K562 (cell line): ENCODE data around the gene POU2F1. TPM values are rescaled to one million over a fixed set of nuclear protein-coding genes. Genes with fewer than 3 reads are reported as not detected.

ENCODE experiments used
- ATF7 ChIP-seq: fragments of 450-650 bp; IDR thresholded peaks from 2 replicates; pipeline ENCODE4 v1.7.1; 2014; ENCODE audit warnings: mild to moderate bottlenecking, moderate library complexity
- BACH1 ChIP-seq: fragments of 200-800 bp; sonication (Bioruptor generic); IDR thresholded peaks from 2 replicates; pipeline ENCODE4 v1.6.1; 2016; ENCODE audit warnings: missing genetic modification characterization, missing compliant biosample characterization
- BCOR ChIP-seq: fragments of 450-650 bp; IDR thresholded peaks from 2 replicates; pipeline ENCODE4 v1.6.1; 2016
- CHD1 ChIP-seq: fragments of 200-600 bp; sonication (generic); IDR thresholded peaks from one replicate; pipeline ENCODE4 v1.6.1; 2012; ENCODE audit warnings: mild to moderate bottlenecking, moderate library complexity, low read length, inconsistent platforms
- CXXC5 ChIP-seq: fragments of 250-450 bp; sonication (Bioruptor Pico); IDR thresholded peaks from 2 replicates; pipeline ENCODE4 v1.8.0; 2022; ENCODE audit warnings: inconsistent platforms, mild to moderate bottlenecking, moderate library complexity
- FOS ChIP-seq: IDR thresholded peaks from 3 replicates; pipeline ENCODE4 v1.6.1; 2011; ENCODE audit not compliant: insufficient read length; ENCODE audit errors: extremely low read depth
- HNRNPK ChIP-seq: fragments of 200-400 bp; formaldehyde crosslinking; IDR thresholded peaks from one replicate; pipeline ENCODE4 v1.6.1; 2018; ENCODE audit warnings: mild to moderate bottlenecking, low read depth, low read length; ENCODE audit not compliant: poor library complexity, severe bottlenecking
- MED1 ChIP-seq: sonication (generic); formaldehyde crosslinking; IDR thresholded peaks from 2 replicates; pipeline ENCODE4 v1.8.1; 2023; ENCODE audit warnings: missing genetic modification reagents, borderline replicate concordance
- MXI1 ChIP-seq: IDR thresholded peaks from 2 replicates; pipeline ENCODE4 v1.6.1; 2011; ENCODE audit warnings: low read depth, mild to moderate bottlenecking, improper control_type of control experiment, low read length
- MYC ChIP-seq, 2 experiments: fragments of 250-450 bp in 1 of 2; sonication (Bioruptor Pico) in 1 of 2; IDR thresholded peaks; 2 replicates each; pipeline versions ENCODE4 v1.5.1 to v1.6.1; 2012 to 2021; ENCODE audit warnings: low read depth in 2 of 2, borderline replicate concordance in 1 of 2, improper control_type of control experiment in 1 of 2, low read length in 1 of 2, mild to moderate bottlenecking in 1 of 2, moderate library complexity in 1 of 2
- PHB2 ChIP-seq: fragments of 450-650 bp; IDR thresholded peaks from 2 replicates; pipeline ENCODE4 v1.6.1; 2017; ENCODE audit warnings: low read depth
- PHF8 ChIP-seq: fragments of 200-600 bp; sonication (generic); IDR thresholded peaks from 2 replicates; pipeline ENCODE4 v1.6.1; 2012; ENCODE audit warnings: mixed run types, mild to moderate bottlenecking, inconsistent platforms, low read length, moderate library complexity, borderline replicate concordance
- PKNOX1 ChIP-seq: fragments of 450-650 bp; IDR thresholded peaks from 2 replicates; pipeline ENCODE4 v1.6.1; 2016
- PML ChIP-seq: IDR thresholded peaks from 2 replicates; pipeline ENCODE4 v1.6.1; 2012; ENCODE audit warnings: low read length, inconsistent platforms
- SRF ChIP-seq, 2 experiments: fragments of 250-450, 450-650 bp in 1 of 2; sonication (Bioruptor Pico) in 1 of 2; sonication (generic) in 1 of 2; formaldehyde crosslinking; IDR thresholded peaks; 2 replicates each; pipeline versions ENCODE4 v1.5.0 to v1.5.1; 2020 to 2022; ENCODE audit warnings: mild to moderate bottlenecking in 1 of 2, missing genetic modification reagents in 1 of 2
- TAF7 ChIP-seq: fragments of 450-650 bp; IDR thresholded peaks from 2 replicates; pipeline ENCODE4 v1.6.1; 2016; ENCODE audit warnings: missing genetic modification characterization, missing compliant biosample characterization
- ZFP1 ChIP-seq: fragments of 450-650 bp; formaldehyde crosslinking; IDR thresholded peaks from 2 replicates; pipeline ENCODE4 v1.4.0; 2020; ENCODE audit warnings: mild to moderate bottlenecking, mixed read lengths
- ZNF280A ChIP-seq: fragments of 450-650 bp; IDR thresholded peaks from 2 replicates; pipeline ENCODE4 v1.6.1; 2018; ENCODE audit warnings: mild to moderate bottlenecking, low read depth; ENCODE audit not compliant: partially characterized antibody
- ZNF57 ChIP-seq: fragments of 450-650 bp; formaldehyde crosslinking; IDR thresholded peaks from 2 replicates; pipeline ENCODE4 v1.4.0; 2020; ENCODE audit warnings: mild to moderate bottlenecking, moderate library complexity
- ZNF740 ChIP-seq, 3 experiments: fragments of 200-800 bp in 1 of 3; sonication (Bioruptor generic) in 1 of 3; sonication (generic) in 1 of 3; formaldehyde crosslinking in 1 of 3; IDR thresholded peaks; 2 replicates each; pipeline versions ENCODE4 v1.6.1 to v1.8.0; 2016 to 2022; ENCODE audit warnings: mild to moderate bottlenecking in 2 of 3, missing compliant biosample characterization in 2 of 3, missing genetic modification characterization in 2 of 3, missing genetic modification reagents in 1 of 3
- polyA plus RNA-seq, 8 experiments: library from polyadenylated mRNA; depleted of rRNA in 4 of 8; stranded (reverse) in 5 of 8; unstranded in 3 of 8; fragments of >200 nt; fragmentation: Nextera tagmentation in 2 of 8; fragmentation: Illumina TruSeq in 1 of 8; extraction: Ambion mirVana in 2 of 8; extraction: Trizol in 1 of 8; gene quantifications; 2 replicates each; pipeline versions ENCODE4 v1.2.1 to v1.2.3, GENCODE V29; 2011 to 2014; ENCODE audit warnings: inconsistent platforms in 1 of 8, missing spikeins in 1 of 8
- total RNA-seq, 7 experiments: library from RNA; depleted of rRNA in 6 of 7; stranded (reverse); fragments of >200 nt in 6 of 7; fragmentation: Illumina TruSeq in 2 of 7; extraction: Trizol in 2 of 7; gene quantifications; 2 replicates each; pipeline versions ENCODE4 v1.2.1 to v1.2.3, GENCODE V29; 2011 to 2021; ENCODE audit warnings: low replicate concordance in 1 of 7
- TF ChIP-seq, protein P1 (sequence below): sonication (generic); formaldehyde crosslinking; IDR thresholded peaks from 2 replicates; pipeline ENCODE4 v1.4.0; 2020; ENCODE audit warnings: mild to moderate bottlenecking, missing genetic modification reagents

The POU2F1 gene
- total and polyA plus RNA-seq, 9 of the 15 experiments (the other 6 are each of a cell fraction or from before 2014, with no cell fraction given) = 2.6 to 22.3 (median 8.8) TPM

DNA sequence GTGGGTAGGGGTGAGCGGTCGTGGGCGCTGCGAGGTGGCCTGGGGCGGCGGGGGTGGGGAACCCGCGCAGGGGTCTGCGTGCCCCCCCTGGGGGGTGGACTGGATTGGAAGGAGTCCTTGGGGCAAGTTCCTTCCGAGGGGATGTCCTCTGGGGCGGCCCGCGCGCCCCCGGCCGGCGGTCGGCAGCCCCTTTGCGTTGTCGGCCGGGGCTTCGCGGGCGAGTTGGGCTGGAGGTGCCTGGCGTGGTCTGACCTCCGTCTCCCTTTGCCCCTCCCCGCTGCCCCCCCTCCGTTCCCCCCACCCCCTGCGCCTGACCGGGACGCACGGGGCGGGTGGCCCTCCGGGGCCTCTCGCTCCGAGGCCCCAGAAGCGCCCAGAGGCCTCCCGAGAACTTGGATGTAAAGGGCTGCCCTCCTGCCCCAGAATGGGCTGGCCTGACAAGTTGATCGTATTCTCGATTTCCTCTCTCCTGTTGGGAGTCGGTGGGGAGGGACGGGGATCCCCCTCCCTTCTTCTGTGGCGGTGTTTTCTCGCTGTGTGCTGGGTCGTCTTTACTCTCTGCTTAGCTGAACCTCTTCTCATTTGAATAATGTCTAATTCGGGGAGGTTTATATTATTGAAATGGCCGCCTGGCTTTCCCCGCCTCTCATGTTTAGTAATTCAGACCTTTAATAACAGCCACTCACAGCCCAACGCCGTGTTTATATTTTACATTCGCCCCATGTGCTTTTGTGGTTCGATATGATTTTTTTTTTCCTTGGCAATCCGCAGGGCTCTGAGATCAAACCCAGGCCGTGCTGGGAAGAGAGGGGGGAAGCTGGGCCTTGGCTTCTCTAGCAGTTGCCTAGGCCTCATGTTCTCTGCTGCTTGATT, 1.3 kb downstream of the POU2F1 start (continued):
- TF ChIP-seq ZNF280A (no peak), TAF7 (0 out of 2 replicates have a peak, but pooled peaks have one; percentile 25), PHB2 (no peak), SRF (CRISPR knock-in tag; IDR thresholded peaks at IDR 0.05) (no peak; a peak in 1 of 4 replicates), FOS (no peak), CHD1 (no peak), ZFP1 (CRISPR knock-in tag) (no peak), MED1 (CRISPR knock-in tag) (no peak), ZNF740 (CRISPR knock-in tag; IDR thresholded peaks at IDR 0.05) (peak; percentile 75; the same call in 1 of the 2 replicates), ZNF740 (tag; IDR thresholded peaks at IDR 0.05) (peak in 1 of 2 experiments; percentile 90; a peak in 2 of 4 replicates), BACH1 (no peak), MYC (IDR thresholded peaks at IDR 0.05; ENCODE audit: low read depth, low read length) (peak; percentile 47), MYC (CRISPR knock-in tag; IDR thresholded peaks at IDR 0.05; ENCODE audit: borderline replicate concordance, low read depth) (0 out of 2 replicates have a peak, but pooled peaks have one; percentile 27), HNRNPK (peak; percentile 74), ATF7 (peak; percentile 44), BCOR (no peak), PKNOX1 (no peak), ZNF57 (CRISPR knock-in tag) (no peak), CXXC5 (CRISPR knock-in tag) (peak; percentile 27; the same call in 1 of the 2 replicates), MXI1 (peak; percentile 57; the same call in 1 of the 2 replicates), PML (peak; percentile 23; the same call in 1 of the 2 replicates), PHF8 (peak; percentile 75)
- TF ChIP-seq, protein P1, sequence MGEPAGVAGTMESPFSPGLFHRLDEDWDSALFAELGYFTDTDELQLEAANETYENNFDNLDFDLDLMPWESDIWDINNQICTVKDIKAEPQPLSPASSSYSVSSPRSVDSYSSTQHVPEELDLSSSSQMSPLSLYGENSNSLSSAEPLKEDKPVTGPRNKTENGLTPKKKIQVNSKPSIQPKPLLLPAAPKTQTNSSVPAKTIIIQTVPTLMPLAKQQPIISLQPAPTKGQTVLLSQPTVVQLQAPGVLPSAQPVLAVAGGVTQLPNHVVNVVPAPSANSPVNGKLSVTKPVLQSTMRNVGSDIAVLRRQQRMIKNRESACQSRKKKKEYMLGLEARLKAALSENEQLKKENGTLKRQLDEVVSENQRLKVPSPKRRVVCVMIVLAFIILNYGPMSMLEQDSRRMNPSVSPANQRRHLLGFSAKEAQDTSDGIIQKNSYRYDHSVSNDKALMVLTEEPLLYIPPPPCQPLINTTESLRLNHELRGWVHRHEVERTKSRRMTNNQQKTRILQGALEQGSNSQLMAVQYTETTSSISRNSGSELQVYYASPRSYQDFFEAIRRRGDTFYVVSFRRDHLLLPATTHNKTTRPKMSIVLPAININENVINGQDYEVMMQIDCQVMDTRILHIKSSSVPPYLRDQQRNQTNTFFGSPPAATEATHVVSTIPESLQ (CRISPR knock-in tag) = no peak
